H9 (cell line): ENCODE measurements around the gene PHTF2. TPM values are rescaled to one million over a fixed set of nuclear protein-coding genes. Genes with fewer than 3 reads are reported as not detected.

Experiments
- DNase-seq: peaks from one replicate; pipeline ENCODE4 v3.0.0-alpha.2; 2017
- H2AFZ ChIP-seq: one replicate; pipeline ENCODE4 v1.6.1; 2013; ENCODE audit warnings: mild to moderate bottlenecking, low read length, control low read depth, moderate library complexity
- H2AK5ac ChIP-seq: 2 replicates; pipeline ENCODE4 v1.6.1; 2013; ENCODE audit warnings: low read length, control low read depth, mixed read lengths; ENCODE audit not compliant: insufficient read length
- H2BK120ac ChIP-seq: one replicate; pipeline ENCODE4 v1.6.1; 2013; ENCODE audit warnings: low read depth, mild to moderate bottlenecking, low read length, control low read depth, inconsistent platforms; ENCODE audit not compliant: poor library complexity, severe bottlenecking
- H2BK12ac ChIP-seq: 2 replicates; pipeline ENCODE4 v1.6.1; 2013; ENCODE audit warnings: low read length, control low read depth, mixed read lengths, low read depth; ENCODE audit not compliant: insufficient read length
- H2BK15ac ChIP-seq: 2 replicates; pipeline ENCODE4 v1.6.1; 2013; ENCODE audit warnings: low read depth, low read length, control low read depth
- H2BK20ac ChIP-seq: one replicate; pipeline ENCODE4 v1.6.1; 2013; ENCODE audit warnings: low read depth, mild to moderate bottlenecking, low read length, control low read depth, inconsistent platforms; ENCODE audit not compliant: poor library complexity, severe bottlenecking
- H2BK5ac ChIP-seq: 2 replicates; pipeline ENCODE4 v1.6.1; 2013; ENCODE audit warnings: low read length, control low read depth, mixed read lengths; ENCODE audit not compliant: insufficient read length
- H3K14ac ChIP-seq: 2 replicates; pipeline ENCODE4 v1.6.1; 2013; ENCODE audit warnings: low read length, control low read depth; ENCODE audit not compliant: insufficient read depth
- H3K18ac ChIP-seq: 2 replicates; pipeline ENCODE4 v1.6.1; 2013; ENCODE audit warnings: low read depth, mild to moderate bottlenecking, mixed read lengths, low read length, control low read depth; ENCODE audit not compliant: insufficient read length
- H3K23ac ChIP-seq: 2 replicates; pipeline ENCODE4 v1.6.1; 2013; ENCODE audit warnings: low read length, control low read depth, mixed read lengths, low read depth; ENCODE audit not compliant: insufficient read length
- H3K23me2 ChIP-seq: 2 replicates; pipeline ENCODE4 v1.6.1; 2013; ENCODE audit warnings: low read depth, mild to moderate bottlenecking, mixed read lengths, low read length, control low read depth; ENCODE audit not compliant: insufficient read length, poor library complexity, severe bottlenecking
- H3K27ac ChIP-seq: 2 replicates; pipeline ENCODE4 v1.5.1; 2013; ENCODE audit warnings: low read length, control low read depth, mixed read lengths, low read depth; ENCODE audit not compliant: insufficient read length
- H3K27me3 ChIP-seq: 2 replicates; pipeline ENCODE4 v1.6.1; 2013; ENCODE audit warnings: low read length, control low read depth, inconsistent platforms; ENCODE audit not compliant: insufficient read depth
- H3K4ac ChIP-seq: 2 replicates; pipeline ENCODE4 v1.6.1; 2013; ENCODE audit warnings: low read depth, mild to moderate bottlenecking, control low read depth, inconsistent platforms, low read length, moderate library complexity
- H3K4me1 ChIP-seq: 2 replicates; pipeline ENCODE4 v1.6.1; 2013; ENCODE audit warnings: low read length, control low read depth, inconsistent platforms; ENCODE audit not compliant: insufficient read depth
- H3K4me2 ChIP-seq: 2 replicates; pipeline ENCODE4 v1.6.1; 2013; ENCODE audit warnings: low read length, control low read depth, mixed read lengths; ENCODE audit not compliant: insufficient read length, insufficient read depth
- H3K56ac ChIP-seq: 2 replicates; pipeline ENCODE4 v1.6.1; 2013; ENCODE audit warnings: low read depth, mild to moderate bottlenecking, mixed read lengths, low read length, control low read depth; ENCODE audit not compliant: insufficient read length
- H3K79me1 ChIP-seq: 2 replicates; pipeline ENCODE4 v1.6.1; 2013; ENCODE audit warnings: low read depth, mild to moderate bottlenecking, moderate library complexity, low read length, control low read depth, inconsistent platforms; ENCODE audit not compliant: insufficient read depth, poor library complexity, severe bottlenecking
- H3K79me2 ChIP-seq: 2 replicates; pipeline ENCODE4 v1.6.1; 2013; ENCODE audit warnings: low read length, control low read depth, inconsistent platforms; ENCODE audit not compliant: insufficient read depth
- H3K9ac ChIP-seq: 2 replicates; pipeline ENCODE4 v1.6.1; 2013; ENCODE audit warnings: low read length, control low read depth, mixed read lengths; ENCODE audit not compliant: insufficient read length; ENCODE audit errors: extremely low read depth
- H3K9me3 ChIP-seq: one replicate; pipeline ENCODE4 v1.6.1; 2013; ENCODE audit warnings: low read depth, low read length, inconsistent platforms; ENCODE audit not compliant: control insufficient read depth
- H3T11ph ChIP-seq: one replicate; pipeline ENCODE4 v1.6.1; 2013; ENCODE audit warnings: mild to moderate bottlenecking, low read length, control low read depth, inconsistent platforms
- H4K20me1 ChIP-seq: one replicate; pipeline ENCODE4 v1.6.1; 2013; ENCODE audit not compliant: control insufficient read depth, insufficient read length, insufficient read depth
- H4K5ac ChIP-seq: 2 replicates; pipeline ENCODE4 v1.6.1; 2013; ENCODE audit warnings: low read depth, mild to moderate bottlenecking, mixed read lengths, low read length, control low read depth; ENCODE audit not compliant: insufficient read length
- H4K8ac ChIP-seq: replicated peaks from 2 replicates; pipeline ENCODE4 v1.6.1; 2013; ENCODE audit warnings: low read length, control low read depth, mixed read lengths, low read depth; ENCODE audit not compliant: insufficient read length
- H4K91ac ChIP-seq: 2 replicates; pipeline ENCODE4 v1.6.1; 2013; ENCODE audit warnings: low read depth, mild to moderate bottlenecking, moderate library complexity, mixed read lengths, low read length, control low read depth; ENCODE audit not compliant: insufficient read length
- H3K27ac Mint-ChIP-seq, 3 experiments: 2 replicates in 2 of 3; 3 replicates in 1 of 3; pipeline ENCODE4 v1.8.0; 2020 to 2021; ENCODE audit warnings: mixed read lengths in 3 of 3, mild to moderate bottlenecking in 1 of 3, moderate library complexity in 1 of 3
- H3K27me3 Mint-ChIP-seq: 2 replicates; pipeline ENCODE4 v1.8.0; 2021; ENCODE audit warnings: low read depth, mild to moderate bottlenecking, moderate library complexity, mixed read lengths
- H3K36me3 Mint-ChIP-seq, 3 experiments: 2 replicates in 2 of 3; 3 replicates in 1 of 3; pipeline ENCODE4 v1.8.0; 2020 to 2021; ENCODE audit warnings: low read depth in 3 of 3, mixed read lengths in 3 of 3; ENCODE audit not compliant: insufficient read depth in 1 of 3
- H3K4me1 Mint-ChIP-seq, 2 experiments: 2 replicates each; pipeline ENCODE4 v1.8.0; 2020; ENCODE audit warnings: mixed read lengths in 2 of 2
- H3K4me3 Mint-ChIP-seq, 2 experiments: 2 replicates in 1 of 2; 3 replicates in 1 of 2; pipeline ENCODE4 v1.8.0; 2020 to 2021; ENCODE audit warnings: mild to moderate bottlenecking in 2 of 2, mixed read lengths in 2 of 2, moderate library complexity in 1 of 2
- H3K9me3 Mint-ChIP-seq, 2 experiments: 2 replicates in 1 of 2; 3 replicates in 1 of 2; pipeline ENCODE4 v1.8.0; 2020; ENCODE audit warnings: mild to moderate bottlenecking in 2 of 2, mixed read lengths in 2 of 2, moderate library complexity in 1 of 2
- WGBS: extraction: QIAGEN DNeasy Blood & Tissue Kit; methylation state at CpG from one replicate; pipeline ENCODE4 v1.1.7; 2013; ENCODE audit warnings: missing lambda C conversion rate, low lambda C conversion rate, mixed read lengths; ENCODE audit not compliant: insufficient read length; ENCODE audit errors: extremely low coverage; 5-methylcytosine and 5-hydroxymethylcytosine counted together
- total RNA-seq: library from RNA; stranded (reverse); gene quantifications from 2 replicates; pipeline ENCODE4 v1.2.1, GENCODE V29; 2021
- TF ChIP-seq, protein P1 (sequence below): fragments of 200-600 bp; sonication (generic); conservative IDR thresholded peaks from 3 replicates; pipeline ENCODE4 v1.8.0; 2021; ENCODE audit warnings: antibody characterized with exemption, mild to moderate bottlenecking

PHTF2 gene
- total RNA-seq, 1 experiment from 2014 or later, result 16.2 TPM

DNA sequence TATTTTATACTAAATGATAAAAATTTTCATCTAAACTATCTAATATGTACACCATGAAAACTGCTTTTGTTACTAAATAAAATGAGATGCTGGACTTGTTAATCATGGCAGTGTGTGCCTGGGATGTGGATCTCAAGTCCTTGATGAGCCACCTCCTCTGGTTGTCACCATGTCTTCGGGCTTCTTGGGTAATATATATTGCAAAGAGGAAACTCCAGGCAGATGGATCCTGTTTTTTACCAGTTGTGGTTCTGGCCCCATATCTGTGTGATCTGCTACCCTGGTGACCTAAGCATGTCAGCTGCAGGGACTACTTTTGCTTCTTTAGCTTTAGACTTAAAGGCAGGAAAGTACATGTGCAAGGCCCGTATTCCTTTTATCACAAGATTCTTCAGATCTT lies 46.6 kb upstream of the PHTF2 start:
- Mint-ChIP-seq H3K27me3 (no peaks in the 10 kb centered on the region), H3K36me3 (peaks cover 0 to 19% (median 13%) of the 10 kb centered on the region in 3 experiments; a peak in 6 of 7 replicates), H3K4me1 (no peaks in the 10 kb centered on the region), H3K27ac (no peak overlapping the region), H3K4me3 (no peak overlapping the region), H3K9me3 (no peaks in the 10 kb centered on the region)
- H3K79me1 ChIP-seq, result no peaks in the 10 kb centered on the region
- no peaks in the 10 kb centered on the region for H4K20me1 ChIP-seq
- H3K9ac ChIP-seq, result no peak overlapping the region
- H3K4me1 ChIP-seq, result no peaks in the 10 kb centered on the region
- no peak for DNase-seq
- no peak overlapping the region for H3K23ac ChIP-seq
- H3K14ac ChIP-seq, result no peak overlapping the region
- no peaks in the 10 kb centered on the region for H3K9me3 ChIP-seq
- WGBS, result no CpG with 5 or more reads among the region's 2 CpGs
- H3K23me2 ChIP-seq, result no peaks in the 10 kb centered on the region
- no peak overlapping the region for H3K4me2 ChIP-seq
- no peak overlapping the region for H3T11ph ChIP-seq
- no peak overlapping the region for H2BK120ac ChIP-seq
- H3K27ac ChIP-seq, result no peak overlapping the region
- no peak overlapping the region for H4K91ac ChIP-seq
- H3K4ac ChIP-seq, result no peak overlapping the region
- no peak overlapping the region for H4K5ac ChIP-seq
- no peak overlapping the region for H3K56ac ChIP-seq
- no peak overlapping the region for H2AFZ ChIP-seq
- no peak overlapping the region for H2BK15ac ChIP-seq
- no peak overlapping the region for H3K18ac ChIP-seq
- no peak overlapping the region for H2BK5ac ChIP-seq
- TF ChIP-seq, protein P1, sequence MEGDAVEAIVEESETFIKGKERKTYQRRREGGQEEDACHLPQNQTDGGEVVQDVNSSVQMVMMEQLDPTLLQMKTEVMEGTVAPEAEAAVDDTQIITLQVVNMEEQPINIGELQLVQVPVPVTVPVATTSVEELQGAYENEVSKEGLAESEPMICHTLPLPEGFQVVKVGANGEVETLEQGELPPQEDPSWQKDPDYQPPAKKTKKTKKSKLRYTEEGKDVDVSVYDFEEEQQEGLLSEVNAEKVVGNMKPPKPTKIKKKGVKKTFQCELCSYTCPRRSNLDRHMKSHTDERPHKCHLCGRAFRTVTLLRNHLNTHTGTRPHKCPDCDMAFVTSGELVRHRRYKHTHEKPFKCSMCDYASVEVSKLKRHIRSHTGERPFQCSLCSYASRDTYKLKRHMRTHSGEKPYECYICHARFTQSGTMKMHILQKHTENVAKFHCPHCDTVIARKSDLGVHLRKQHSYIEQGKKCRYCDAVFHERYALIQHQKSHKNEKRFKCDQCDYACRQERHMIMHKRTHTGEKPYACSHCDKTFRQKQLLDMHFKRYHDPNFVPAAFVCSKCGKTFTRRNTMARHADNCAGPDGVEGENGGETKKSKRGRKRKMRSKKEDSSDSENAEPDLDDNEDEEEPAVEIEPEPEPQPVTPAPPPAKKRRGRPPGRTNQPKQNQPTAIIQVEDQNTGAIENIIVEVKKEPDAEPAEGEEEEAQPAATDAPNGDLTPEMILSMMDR, result no peak
- no peak overlapping the region for H2BK20ac ChIP-seq
- no peaks in the 10 kb centered on the region for H3K27me3 ChIP-seq
- H4K8ac ChIP-seq, result no peak overlapping the region
- H3K79me2 ChIP-seq, result no peaks in the 10 kb centered on the region
- H2BK12ac ChIP-seq, result no peak overlapping the region
- no peak overlapping the region for H2AK5ac ChIP-seq
